NCI-H128 (cell line): ENCODE data around the gene DCT.

Experiments used
- DNase-seq: peaks from one replicate; lab custom pipeline; 2025; ENCODE audit not compliant: unreplicated experiment; lab: John Stamatoyannopoulos, UW

DCT gene

GRCh38 chr13:94454906-94455305 lies 24.6 kb downstream of the DCT start:
- no peak for DNase-seq

GRCh38 chr13:94454334-94454733 lies 25.1 kb downstream of the DCT start:
- DNase-seq = no peak

GRCh38 chr13:94444826-94445225 lies 34.7 kb downstream of the DCT start:
- no peak for DNase-seq

- no peak for DNase-seq
These were observed 43.8 kb downstream of the DCT start for GRCh38 chr13:94435604-94436226.

GRCh38 chr13:94433055-94433961 lies 46.2 kb downstream of the DCT start:
- DNase-seq = no peak

- no peak for DNase-seq
These were observed 47.5 kb downstream of the DCT start for GRCh38 chr13:94431987-94432386.

GRCh38 chr13:94431574-94431973 lies 47.9 kb downstream of the DCT start:
- DNase-seq = no peak

GRCh38 chr13:94427313-94427953 lies 52.0 kb downstream of the DCT start:
- no peak for DNase-seq

- no peak for DNase-seq
These were observed 59.6 kb downstream of the DCT start for GRCh38 chr13:94419925-94420305.

GRCh38 chr13:94419304-94419924 lies 60.1 kb downstream of the DCT start:
- DNase-seq = no peak

GRCh38 chr13:94417294-94417693 lies 62.2 kb downstream of the DCT start:
- DNase-seq = no peak

- peak; percentile 26 for DNase-seq
These were observed 62.9 kb downstream of the DCT start for GRCh38 chr13:94416454-94417080.

GRCh38 chr13:94415500-94416237 lies 63.8 kb downstream of the DCT start:
- DNase-seq = peak; percentile 84

- no peak for DNase-seq
These were observed 64.8 kb downstream of the DCT start for GRCh38 chr13:94414708-94415107.

- DNase-seq = no peak
These were observed 65.3 kb downstream of the DCT start for GRCh38 chr13:94414141-94414540.

GRCh38 chr13:94413598-94413944 lies 65.9 kb downstream of the DCT start:
- DNase-seq = no peak

- no peak for DNase-seq
These were observed 66.4 kb downstream of the DCT start for GRCh38 chr13:94412870-94413597.

GRCh38 chr13:94411747-94412146 lies 67.7 kb downstream of the DCT start:
- no peak for DNase-seq

- DNase-seq = no peak
These were observed 71.0 kb downstream of the DCT start for GRCh38 chr13:94408314-94409036.
